ENCODE measurements around the gene PPP1R13B. TPM values are rescaled to one million over a fixed set of nuclear protein-coding genes. Genes with fewer than 3 reads are reported as not detected.
A peak's percentile ranks its signal among the peaks of the same experiment; 100 is the strongest.

The PPP1R13B gene
- total RNA-seq, 2 donors from 2014 or later: 15.6 to 17.5 TPM

- Mint-ChIP-seq H3K4me1 (no peaks in the 10 kb centered on the region), H3K9me3 (no peaks in the 10 kb centered on the region), H3K27ac (peak overlapping the region; percentile 52), H3K36me3 (ENCODE audit: low read depth) (peaks cover 34% of the 10 kb centered on the region), H3K4me3 (no peak overlapping the region), H3K27me3 (ENCODE audit: insufficient read depth) (no peaks in the 10 kb centered on the region)
- peaks cover 71% of the 10 kb centered on the region for H3K36me3 ChIP-seq (ENCODE audit: control insufficient read depth, insufficient read depth, low read length)
- no peak for TF ChIP-seq CTCF (conservative IDR thresholded peaks at IDR 0.05)
- no peaks in the 10 kb centered on the region for H3K4me1 ChIP-seq (ENCODE audit: control insufficient read depth, insufficient read depth, low read length)
- 93 to 98% methylated on average over 24 to 29 of the region's 29 CpGs for WGBS, 2 experiments (ENCODE audit: insufficient coverage in 1 of 2, insufficient read length in 1 of 2)
- H3K27ac ChIP-seq (ENCODE audit: low read depth, low read length): peak overlapping the region; percentile 16
- no peak overlapping the region for H3K9ac ChIP-seq (ENCODE audit: extremely low read depth, low read length, poor library complexity, severe bottlenecking)
- no peak overlapping the region for H3K4me3 ChIP-seq (ENCODE audit: low read length)
- no peaks in the 10 kb centered on the region for H3K27me3 ChIP-seq (ENCODE audit: control insufficient read depth, insufficient read depth, low read length, poor library complexity, severe bottlenecking)
- DNase-seq: no peak
- no peaks in the 10 kb centered on the region for H3K9me3 ChIP-seq (ENCODE audit: control insufficient read depth, low read length)
Measured at GRCh38 chr14:103702497-103703432, 144.6 kb downstream of the PPP1R13B start.

- Histone ChIP-seq H3K4me1 (ENCODE audit: control insufficient read depth, insufficient read depth, low read length) (no peaks in the 10 kb centered on the region), H3K27me3 (ENCODE audit: control insufficient read depth, insufficient read depth, low read length, poor library complexity, severe bottlenecking) (no peaks in the 10 kb centered on the region), H3K9me3 (ENCODE audit: control insufficient read depth, low read length) (no peaks in the 10 kb centered on the region), H3K27ac (ENCODE audit: low read depth, low read length) (no peak overlapping the region), H3K36me3 (ENCODE audit: control insufficient read depth, insufficient read depth, low read length) (peaks cover 73% of the 10 kb centered on the region), H3K4me3 (ENCODE audit: low read length) (no peak overlapping the region), H3K9ac (ENCODE audit: extremely low read depth, low read length, poor library complexity, severe bottlenecking) (no peak overlapping the region)
- 90 to 94% methylated on average over 2 to 5 of the region's 5 CpGs for WGBS, 2 experiments (ENCODE audit: insufficient coverage in 1 of 2, insufficient read length in 1 of 2)
- Mint-ChIP-seq H3K36me3 (ENCODE audit: low read depth) (peaks cover 38% of the 10 kb centered on the region), H3K4me1 (no peaks in the 10 kb centered on the region), H3K27me3 (ENCODE audit: insufficient read depth) (no peaks in the 10 kb centered on the region), H3K9me3 (no peaks in the 10 kb centered on the region), H3K27ac (no peak overlapping the region), H3K4me3 (no peak overlapping the region)
- no peak for TF ChIP-seq CTCF (conservative IDR thresholded peaks at IDR 0.05)
- DNase-seq: no peak
Measured at GRCh38 chr14:103702095-103702494, 145.3 kb downstream of the PPP1R13B start.

GRCh38 chr14:103700753-103701490, 146.5 kb downstream of the PPP1R13B start:
- 94 to 95% methylated on average over 6 to 19 of the region's 21 CpGs for WGBS, 2 experiments (ENCODE audit: insufficient coverage in 1 of 2, insufficient read length in 1 of 2)
- Histone ChIP-seq H3K27ac (ENCODE audit: low read depth, low read length) (peak overlapping the region; percentile 49), H3K36me3 (ENCODE audit: control insufficient read depth, insufficient read depth, low read length) (peaks cover 73% of the 10 kb centered on the region), H3K9ac (ENCODE audit: extremely low read depth, low read length, poor library complexity, severe bottlenecking) (no peak overlapping the region), H3K4me1 (ENCODE audit: control insufficient read depth, insufficient read depth, low read length) (no peaks in the 10 kb centered on the region), H3K27me3 (ENCODE audit: control insufficient read depth, insufficient read depth, low read length, poor library complexity, severe bottlenecking) (no peaks in the 10 kb centered on the region), H3K9me3 (ENCODE audit: control insufficient read depth, low read length) (no peaks in the 10 kb centered on the region), H3K4me3 (ENCODE audit: low read length) (no peak overlapping the region)
- H3K4me3 Mint-ChIP-seq: no peak overlapping the region
- H3K36me3 Mint-ChIP-seq (ENCODE audit: low read depth): peaks cover 41% of the 10 kb centered on the region
- no peaks in the 10 kb centered on the region for H3K9me3 Mint-ChIP-seq
- DNase-seq: no peak
- TF ChIP-seq CTCF (conservative IDR thresholded peaks at IDR 0.05): no peak
- H3K27ac Mint-ChIP-seq: no peak overlapping the region
- H3K27me3 Mint-ChIP-seq (ENCODE audit: insufficient read depth): no peaks in the 10 kb centered on the region
- peaks cover 2% of the 10 kb centered on the region for H3K4me1 Mint-ChIP-seq
